Trophoblast cell (in vitro differentiated cells and primary cell): Measurements from ENCODE around the gene STRADA.

ENCODE experiments used
- DNase-seq, 2 donors: peaks; one replicate each; pipeline ENCODE4 v3.0.0-alpha.2; 2016
- H2AFZ ChIP-seq: 2 replicates; pipeline ENCODE4 v1.6.1; 2013; ENCODE audit warnings: low read length, moderate library complexity, mild to moderate bottlenecking; ENCODE audit not compliant: insufficient read depth, poor library complexity
- H2AK5ac ChIP-seq: 2 replicates; pipeline ENCODE4 v1.6.1; 2013; ENCODE audit warnings: mild to moderate bottlenecking, low read length
- H2BK120ac ChIP-seq: 2 replicates; pipeline ENCODE4 v1.6.1; 2013; ENCODE audit warnings: low read length, mild to moderate bottlenecking, moderate library complexity; ENCODE audit not compliant: insufficient read depth, poor library complexity
- H2BK12ac ChIP-seq: 2 replicates; pipeline ENCODE4 v1.6.1; 2013; ENCODE audit warnings: mild to moderate bottlenecking, low read length, moderate library complexity
- H2BK5ac ChIP-seq: 2 replicates; pipeline ENCODE4 v1.6.1; 2013; ENCODE audit warnings: low read length, low read depth, moderate library complexity, mild to moderate bottlenecking; ENCODE audit not compliant: poor library complexity
- H3K14ac ChIP-seq: 2 replicates; pipeline ENCODE4 v1.6.1; 2013; ENCODE audit warnings: mild to moderate bottlenecking, low read length
- H3K18ac ChIP-seq: 2 replicates; pipeline ENCODE4 v1.6.1; 2013; ENCODE audit warnings: mild to moderate bottlenecking, low read length
- H3K23ac ChIP-seq: 2 replicates; pipeline ENCODE4 v1.6.1; 2013; ENCODE audit warnings: low read length
- H3K27ac ChIP-seq: 2 replicates; pipeline ENCODE4 v1.5.1; 2013; ENCODE audit warnings: low read depth, mild to moderate bottlenecking, inconsistent platforms, low read length, moderate library complexity
- H3K27me3 ChIP-seq: 2 replicates; pipeline ENCODE4 v1.6.1; 2013; ENCODE audit warnings: inconsistent platforms, mild to moderate bottlenecking, low read length, moderate library complexity; ENCODE audit not compliant: insufficient read depth
- H3K36me3 ChIP-seq, 2 experiments: 1 replicate in 1 of 2; 2 replicates in 1 of 2; pipeline ENCODE4 v1.6.1; 2013; ENCODE audit warnings: low read length in 2 of 2, mild to moderate bottlenecking in 2 of 2, moderate library complexity in 1 of 2; ENCODE audit not compliant: insufficient read depth in 2 of 2, control insufficient read depth in 1 of 2
- H3K4ac ChIP-seq: 2 replicates; pipeline ENCODE4 v1.6.1; 2013; ENCODE audit warnings: low read depth, mild to moderate bottlenecking, low read length, moderate library complexity
- H3K4me1 ChIP-seq, 2 experiments: 1 replicate in 1 of 2; 2 replicates in 1 of 2; pipeline ENCODE4 v1.6.1; 2013; ENCODE audit warnings: low read length in 2 of 2, mild to moderate bottlenecking in 2 of 2, moderate library complexity in 1 of 2; ENCODE audit not compliant: insufficient read depth in 2 of 2, control insufficient read depth in 1 of 2
- H3K4me2 ChIP-seq: 2 replicates; pipeline ENCODE4 v1.6.1; 2013; ENCODE audit warnings: inconsistent platforms, mild to moderate bottlenecking, low read length, moderate library complexity
- H3K4me3 ChIP-seq: 2 replicates; pipeline ENCODE4 v1.5.1; 2013; ENCODE audit warnings: mild to moderate bottlenecking, low read depth, low read length, inconsistent platforms
- H3K79me1 ChIP-seq: one replicate; pipeline ENCODE4 v1.6.1; 2013; ENCODE audit warnings: low read length
- H3K79me2 ChIP-seq: 2 replicates; pipeline ENCODE4 v1.6.1; 2013; ENCODE audit warnings: low read length, mild to moderate bottlenecking; ENCODE audit not compliant: control insufficient read depth, insufficient read depth, poor library complexity
- H3K9ac ChIP-seq: 2 replicates; pipeline ENCODE4 v1.6.1; 2013; ENCODE audit warnings: mild to moderate bottlenecking, low read length
- H3K9me3 ChIP-seq: 2 replicates; pipeline ENCODE4 v1.6.1; 2013; ENCODE audit warnings: low read depth, mild to moderate bottlenecking, control low read depth, inconsistent platforms, low read length; ENCODE audit not compliant: insufficient read depth
- H4K12ac ChIP-seq: 2 replicates; pipeline ENCODE4 v1.6.1; 2013; ENCODE audit warnings: low read depth, mild to moderate bottlenecking, low read length, moderate library complexity
- H4K8ac ChIP-seq: 2 replicates; pipeline ENCODE4 v1.6.1; 2013; ENCODE audit warnings: low read depth, mild to moderate bottlenecking, low read length, moderate library complexity
- H4K91ac ChIP-seq: one replicate; pipeline ENCODE4 v1.6.1; 2013; ENCODE audit warnings: low read depth, mild to moderate bottlenecking, low read length, moderate library complexity
- WGBS: extraction: QIAGEN DNeasy Blood & Tissue Kit; methylation state at CpG from one replicate; pipeline ENCODE4 v1.1.7; 2013; ENCODE audit warnings: missing lambda C conversion rate; ENCODE audit not compliant: insufficient read length, insufficient coverage; ENCODE audit errors: extremely low coverage; 5-methylcytosine and 5-hydroxymethylcytosine counted together

The STRADA gene

GRCh38 chr17:63704259-63704576 lies 37.4 kb downstream of the STRADA start:
- no peak overlapping the region for H3K9ac ChIP-seq
- no peak overlapping the region for H3K4me2 ChIP-seq
- no peak overlapping the region for H2AFZ ChIP-seq
- no peak overlapping the region for H2BK120ac ChIP-seq
- peaks cover 2% of the 10 kb centered on the region for H3K9me3 ChIP-seq
- no peak overlapping the region for H3K23ac ChIP-seq
- H3K27me3 ChIP-seq, result no peaks in the 10 kb centered on the region
- DNase-seq, result no peak
- H3K36me3 ChIP-seq, result peaks cover 13 to 23% of the 10 kb centered on the region in 2 experiments
- peaks cover 4% of the 10 kb centered on the region for H3K79me2 ChIP-seq
- no peak overlapping the region for H3K27ac ChIP-seq
- no peak overlapping the region for H2BK5ac ChIP-seq
- H3K14ac ChIP-seq, result no peak overlapping the region
- no CpG with 5 or more reads among the region's 11 CpGs for WGBS
- H4K12ac ChIP-seq, result no peak overlapping the region
- H3K4me3 ChIP-seq, result no peak overlapping the region
- no peak overlapping the region for H2BK12ac ChIP-seq
- H3K4me1 ChIP-seq, result peaks cover 4 to 13% of the 10 kb centered on the region in 2 experiments
- H2AK5ac ChIP-seq, result no peak overlapping the region
- H3K4ac ChIP-seq, result no peak overlapping the region
- H3K79me1 ChIP-seq, result peaks cover 6% of the 10 kb centered on the region
- H4K91ac ChIP-seq, result no peak overlapping the region
- H3K18ac ChIP-seq, result no peak overlapping the region
- H4K8ac ChIP-seq, result no peak overlapping the region

- no peak overlapping the region for H3K4ac ChIP-seq
- no peak overlapping the region for H2BK5ac ChIP-seq
- peaks cover 12 to 18% of the 10 kb centered on the region in 2 experiments for H3K36me3 ChIP-seq
- no peak overlapping the region for H4K91ac ChIP-seq
- no peak overlapping the region for H3K4me2 ChIP-seq
- H2BK120ac ChIP-seq, result no peak overlapping the region
- H3K14ac ChIP-seq, result no peak overlapping the region
- H4K8ac ChIP-seq, result no peak overlapping the region
- H2AK5ac ChIP-seq, result no peak overlapping the region
- H3K4me3 ChIP-seq, result no peak overlapping the region
- no CpG with 5 or more reads among the region's 16 CpGs for WGBS
- H3K27me3 ChIP-seq, result no peaks in the 10 kb centered on the region
- no peak overlapping the region for H4K12ac ChIP-seq
- no peak overlapping the region for H3K23ac ChIP-seq
- peaks cover 2% of the 10 kb centered on the region for H3K9me3 ChIP-seq
- peaks cover 4% of the 10 kb centered on the region for H3K79me2 ChIP-seq
- H3K79me1 ChIP-seq, result peaks cover 6% of the 10 kb centered on the region
- no peak overlapping the region for H3K18ac ChIP-seq
- peaks cover 4 to 15% of the 10 kb centered on the region in 2 experiments for H3K4me1 ChIP-seq
- H3K9ac ChIP-seq, result no peak overlapping the region
- no peak overlapping the region for H3K27ac ChIP-seq
- H2AFZ ChIP-seq, result no peak overlapping the region
- no peak overlapping the region for H2BK12ac ChIP-seq
- no peak for DNase-seq
Measured at GRCh38 chr17:63703556-63704258, 37.9 kb downstream of the STRADA start.

- Histone ChIP-seq H2BK12ac (no peak overlapping the region), H3K79me1 (peaks cover 6% of the 10 kb centered on the region), H3K18ac (no peak overlapping the region), H3K36me3 (peaks cover 15 to 21% of the 10 kb centered on the region in 2 experiments), H3K4me3 (no peak overlapping the region), H2BK120ac (no peak overlapping the region), H4K12ac (no peak overlapping the region), H3K14ac (no peak overlapping the region), H3K27ac (no peak overlapping the region), H2AK5ac (no peak overlapping the region), H4K91ac (no peak overlapping the region), H3K23ac (no peak overlapping the region), H3K4me2 (no peak overlapping the region), H2BK5ac (no peak overlapping the region), H3K79me2 (peaks cover 4% of the 10 kb centered on the region), H3K4me1 (peaks cover 9 to 16% of the 10 kb centered on the region in 2 experiments), H3K9me3 (peaks cover 2% of the 10 kb centered on the region), H2AFZ (no peak overlapping the region), H4K8ac (no peak overlapping the region), H3K4ac (no peak overlapping the region), H3K27me3 (no peaks in the 10 kb centered on the region), H3K9ac (no peak overlapping the region)
- no CpG with 5 or more reads among the region's 5 CpGs for WGBS
- no peak for DNase-seq
Measured at GRCh38 chr17:63703029-63703428, 38.6 kb downstream of the STRADA start.

- peaks cover 2% of the 10 kb centered on the region for H3K9me3 ChIP-seq
- no peak overlapping the region for H4K8ac ChIP-seq
- H3K79me2 ChIP-seq, result peaks cover 4% of the 10 kb centered on the region
- no peak overlapping the region for H2BK12ac ChIP-seq
- H3K23ac ChIP-seq, result no peak overlapping the region
- H3K18ac ChIP-seq, result no peak overlapping the region
- no peak overlapping the region for H2AK5ac ChIP-seq
- H3K4me1 ChIP-seq, result peaks cover 9 to 16% of the 10 kb centered on the region in 2 experiments
- no peak for DNase-seq
- H3K27ac ChIP-seq, result no peak overlapping the region
- H4K12ac ChIP-seq, result no peak overlapping the region
- H2BK5ac ChIP-seq, result no peak overlapping the region
- H3K4me3 ChIP-seq, result no peak overlapping the region
- H2AFZ ChIP-seq, result no peak overlapping the region
- no peak overlapping the region for H3K9ac ChIP-seq
- no peak overlapping the region for H3K4me2 ChIP-seq
- peaks cover 15 to 21% of the 10 kb centered on the region in 2 experiments for H3K36me3 ChIP-seq
- H2BK120ac ChIP-seq, result no peak overlapping the region
- H3K79me1 ChIP-seq, result peaks cover 6% of the 10 kb centered on the region
- WGBS, result no CpG with 5 or more reads among the region's 6 CpGs
- H3K4ac ChIP-seq, result no peak overlapping the region
- H4K91ac ChIP-seq, result no peak overlapping the region
- no peaks in the 10 kb centered on the region for H3K27me3 ChIP-seq
- H3K14ac ChIP-seq, result no peak overlapping the region
Measured at GRCh38 chr17:63702721-63703015, 38.9 kb downstream of the STRADA start.
